ENCODE data around the gene MSH4. TPM values are rescaled to one million over a fixed set of nuclear protein-coding genes. Genes with fewer than 3 reads are reported as not detected.
A peak's percentile ranks its signal among the peaks of the same experiment; 100 is the strongest.

MSH4 gene
- 0.27 to 0.33 TPM (median 0.30 TPM) in 3 replicates for total RNA-seq (2021)
- percentile 42 among the genes with signal in this experiment for Bru-seq, nascent RNA
- long read RNA-seq, experiment 1, partial matches to known transcripts, result 1 of 2 reads
- long read RNA-seq, experiment 1, other reads (novel, unspliced or antisense), result 1 of 2 reads
- long read RNA-seq, experiment 2, result 0 reads
- long read RNA-seq, experiment 3, result 0 reads

DNA sequence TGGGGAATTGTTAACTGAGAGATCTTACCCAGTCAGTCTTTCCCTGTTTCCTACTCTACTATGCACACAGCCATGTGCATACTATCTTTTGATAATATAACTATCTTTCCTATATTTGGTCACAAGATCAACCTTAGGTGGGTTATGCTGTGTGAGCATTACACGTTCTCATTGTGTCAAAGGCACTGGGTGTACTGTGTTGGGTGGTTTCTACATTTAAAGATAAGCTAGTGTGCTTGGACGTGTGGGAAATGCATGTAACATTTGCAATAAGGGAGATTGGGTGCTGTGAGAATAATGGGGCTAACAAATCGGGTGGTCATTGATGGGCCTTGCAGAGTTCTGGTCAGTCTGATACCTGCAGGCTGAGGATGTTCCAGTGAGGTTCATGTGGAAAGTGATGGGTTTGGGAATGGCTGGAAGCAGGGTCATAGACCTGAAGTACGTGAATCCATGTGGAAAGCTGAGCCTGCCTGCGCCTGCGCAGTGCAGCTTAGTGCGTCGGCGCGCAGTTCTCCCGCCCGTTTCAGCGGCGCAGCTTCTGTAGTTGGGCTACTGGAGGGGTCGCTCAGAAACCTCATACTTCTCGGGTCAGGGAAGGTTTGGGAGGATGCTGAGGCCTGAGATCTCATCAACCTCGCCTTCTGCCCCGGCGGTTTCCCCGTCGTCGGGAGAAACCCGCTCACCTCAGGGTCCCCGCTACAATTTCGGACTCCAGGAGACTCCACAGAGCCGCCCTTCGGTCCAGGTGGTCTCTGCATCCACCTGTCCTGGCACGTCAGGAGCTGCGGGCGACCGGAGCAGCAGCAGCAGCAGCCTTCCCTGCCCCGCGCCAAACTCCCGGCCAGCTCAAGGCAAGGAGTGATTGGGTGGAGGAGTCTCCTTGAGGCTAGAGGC lies at the start of gene MSH4:
TSS of gene MSH4 (plus strand) at position 507 of the 897 bp plus-strand sequence. CDS start at position 611, 104 bp downstream.
- H3K9me3 Mint-ChIP-seq, result no peaks in the 10 kb centered on the region
- POLR2A ChIA-PET, result interaction anchor here (1.1 to 2.2 kb wide), 2 partner anchors 8 to 10 kb away, joined by 4 to 12 read pairs; partner anchors contain the start of gene RABGGTB
- ATAC-seq (peak; percentile 46), DNase-seq (ENCODE audit: low spot score) (no peak)
- peaks cover 54% of the 10 kb centered on the region for H3K36me3 Mint-ChIP-seq
- no peak within 1 kb of the TSS for H3K4me3 Mint-ChIP-seq
- peak within 1 kb of the TSS; percentile 33; the same call in 1 of the 2 replicates for H3K27ac Mint-ChIP-seq
- no peaks in the 10 kb centered on the region for H3K4me1 Mint-ChIP-seq
- CTCF ChIA-PET, result no interaction called here
- no peaks in the 10 kb centered on the region; the same call in 1 of the 2 replicates for H3K27me3 Mint-ChIP-seq (ENCODE audit: low read depth)
- TF ChIP-seq ERG (CRISPR knock-in tag; IDR thresholded peaks at IDR 0.05) (peak; percentile 92), GTF2I (CRISPR knock-in tag; conservative IDR thresholded peaks at IDR 0.05) (no peak), EMX1 (CRISPR knock-in tag; IDR thresholded peaks at IDR 0.05) (peak; percentile 95), ZNF532 (CRISPR knock-in tag; IDR thresholded peaks at IDR 0.05; ENCODE audit: borderline replicate concordance) (peak; percentile 95), PRRX2 (CRISPR knock-in tag; IDR thresholded peaks at IDR 0.05) (peak; percentile 96), AR (CRISPR knock-in tag; IDR thresholded peaks at IDR 0.05) (peak; percentile 94), PREB (CRISPR knock-in tag; IDR thresholded peaks at IDR 0.05; ENCODE audit: borderline replicate concordance) (no peak), ZNF416 (CRISPR knock-in tag; IDR thresholded peaks at IDR 0.05) (peak; percentile 96; the same call in 1 of the 2 replicates), CDX4 (CRISPR knock-in tag; IDR thresholded peaks at IDR 0.05; ENCODE audit: borderline replicate concordance) (0 out of 2 replicates have a peak, but pooled peaks have one; percentile 68), E2F5 (CRISPR knock-in tag; IDR thresholded peaks at IDR 0.05) (0 out of 2 replicates have a peak, but pooled peaks have one; percentile 32), GABPB1 (CRISPR knock-in tag; IDR thresholded peaks at IDR 0.05) (no peak), PRDM15 (CRISPR knock-in tag; IDR thresholded peaks at IDR 0.05) (no peak), ZNF671 (CRISPR knock-in tag; IDR thresholded peaks at IDR 0.05) (peak; percentile 98; the same call in 1 of the 2 replicates), NFATC4 (CRISPR knock-in tag; IDR thresholded peaks at IDR 0.05) (peak; percentile 98), FOXP4 (CRISPR knock-in tag; IDR thresholded peaks at IDR 0.05) (no peak)
- TF ChIP-seq, protein P1, sequence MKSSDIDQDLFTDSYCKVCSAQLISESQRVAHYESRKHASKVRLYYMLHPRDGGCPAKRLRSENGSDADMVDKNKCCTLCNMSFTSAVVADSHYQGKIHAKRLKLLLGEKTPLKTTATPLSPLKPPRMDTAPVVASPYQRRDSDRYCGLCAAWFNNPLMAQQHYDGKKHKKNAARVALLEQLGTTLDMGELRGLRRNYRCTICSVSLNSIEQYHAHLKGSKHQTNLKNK (CRISPR knock-in tag; IDR thresholded peaks at IDR 0.05), result 0 out of 2 replicates have a peak, but pooled peaks have one; percentile 58

Data from WTC11 (cell line).